UCSD-AML1 (cell line): ENCODE data around the gene PACSIN2.

Experiments
- DNase-seq: peaks from one replicate; lab custom pipeline; 2025; ENCODE audit not compliant: unreplicated experiment; lab: John Stamatoyannopoulos, UW

Gene PACSIN2

GRCh38 chr22:42831712-42832111, 183.2 kb downstream of the PACSIN2 start:
- DNase-seq = no peak

GRCh38 chr22:42830161-42830560, 184.8 kb downstream of the PACSIN2 start:
- no peak for DNase-seq

- no peak for DNase-seq
Observed at GRCh38 chr22:42829302-42829701, 185.6 kb downstream of the PACSIN2 start.

DNA sequence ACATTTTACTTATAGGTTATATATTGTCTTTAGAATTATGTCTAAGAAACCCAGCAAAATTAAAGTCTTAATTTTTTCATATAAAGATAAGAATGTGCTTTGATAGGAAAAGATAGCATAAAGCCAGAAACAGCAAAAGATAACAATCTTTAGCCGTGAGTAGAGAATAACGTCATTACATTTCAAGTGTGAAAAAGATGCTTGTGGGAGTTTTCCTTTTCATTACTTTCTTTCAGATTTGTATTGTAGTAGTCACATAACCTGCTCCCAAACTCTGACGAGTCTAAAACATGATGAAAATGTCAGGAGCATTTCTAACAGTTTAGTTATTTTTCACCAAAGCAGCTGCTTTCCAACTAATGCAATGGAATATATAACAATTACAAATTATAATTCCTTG, 189.2 kb downstream of the PACSIN2 start:
- DNase-seq = no peak

- DNase-seq = no peak
Observed at GRCh38 chr22:42821386-42821785, 193.6 kb downstream of the PACSIN2 start.

DNA sequence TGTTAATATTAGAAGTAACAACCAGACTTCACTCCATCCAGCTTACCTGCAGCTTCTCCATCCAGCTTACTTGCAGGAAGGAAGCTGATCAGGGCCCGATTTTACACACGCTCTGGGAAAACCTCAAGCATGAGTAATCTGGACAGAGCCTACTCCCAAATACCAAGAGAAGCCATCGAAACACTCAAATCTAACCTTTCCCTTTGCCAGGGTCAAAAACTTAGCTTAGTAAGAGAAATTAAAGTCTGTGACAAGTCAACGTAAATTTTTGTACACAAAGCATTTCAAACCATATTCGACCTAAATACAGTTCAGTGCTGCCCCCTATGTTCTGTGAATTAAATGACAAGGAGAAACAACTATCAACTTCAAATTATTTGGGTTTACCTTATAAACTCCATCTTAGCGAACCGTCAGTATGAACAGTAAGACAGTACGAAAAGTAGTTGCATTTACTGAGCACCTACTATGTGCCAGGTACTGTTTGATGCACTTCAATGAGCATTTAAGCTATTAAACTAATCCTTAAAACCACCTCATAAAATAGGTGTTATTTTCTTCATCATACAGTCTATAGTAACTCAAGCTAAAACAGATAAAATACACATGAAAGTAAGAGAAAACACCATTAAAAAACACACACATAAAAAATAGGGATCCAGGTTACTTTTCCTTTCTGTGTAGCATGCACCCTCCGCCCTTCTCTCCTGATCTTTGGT, 194.7 kb downstream of the PACSIN2 start:
- DNase-seq = no peak
